Rectal smooth muscle tissue (tissue), 1 donor: ENCODE measurements around the gene ZNF837.
"Not testable (repeated sequence)": the region's sequence is repeated elsewhere in the genome, so short reads cannot be mapped to it uniquely, and the experiment has no call there.

ENCODE experiments used
- H3K27ac ChIP-seq: one replicate; pipeline ENCODE4 v1.7.0; 2013; ENCODE audit warnings: low read depth, low read length, inconsistent platforms
- H3K27me3 ChIP-seq: one replicate; pipeline ENCODE4 v1.7.0; 2013; ENCODE audit warnings: low read length; ENCODE audit not compliant: control insufficient read depth, insufficient read depth
- H3K36me3 ChIP-seq: one replicate; pipeline ENCODE4 v1.7.0; 2013; ENCODE audit warnings: low read length; ENCODE audit not compliant: control insufficient read depth, insufficient read depth
- H3K4me1 ChIP-seq: one replicate; pipeline ENCODE4 v1.7.0; 2013; ENCODE audit warnings: low read length; ENCODE audit not compliant: control insufficient read depth, insufficient read depth
- H3K4me3 ChIP-seq: one replicate; pipeline ENCODE4 v1.7.0; 2013; ENCODE audit warnings: low read length
- H3K9ac ChIP-seq: one replicate; pipeline ENCODE4 v1.7.0; 2013; ENCODE audit warnings: low read length

Gene ZNF837

GRCh38 chr19:58380662-58381459 is at the start of gene ZNF837:
Gene ZNF837, minus strand, starts transcription at chr19:58381030. Its CDS starts 11,698 bp downstream, at chr19:58369332.
- Histone ChIP-seq H3K27ac (peak within 1 kb of the TSS; percentile 87), H3K4me1 (peaks cover 10% of the 10 kb centered on the region)

GRCh38 chr19:58429745-58430144 is 48.9 kb upstream of the ZNF837 start:
- Histone ChIP-seq H3K27ac (no peak overlapping the region), H3K9ac (no peak overlapping the region), H3K4me1 (no peaks in the 10 kb centered on the region), H3K4me3 (no peak overlapping the region), H3K36me3 (peaks cover 21% of the 10 kb centered on the region), H3K27me3 (no peaks in the 10 kb centered on the region)

More at GRCh38 chr19:58380662-58381459, at the start of gene ZNF837:
- Histone ChIP-seq H3K36me3 (no peaks in the 10 kb centered on the region), H3K4me3 (peak within 1 kb of the TSS; percentile 85), H3K27me3 (no peaks in the 10 kb centered on the region), H3K9ac (peak within 1 kb of the TSS; percentile 59)

- H3K9ac ChIP-seq = no peak overlapping the region
- peaks cover 10% of the 10 kb centered on the region for H3K36me3 ChIP-seq
- no peaks in the 10 kb centered on the region for H3K4me1 ChIP-seq
- H3K27me3 ChIP-seq = no peaks in the 10 kb centered on the region
- H3K27ac ChIP-seq = no peak overlapping the region
- H3K4me3 ChIP-seq = no peak overlapping the region
Observed at GRCh38 chr19:58428617-58429016, 47.8 kb upstream of the ZNF837 start.

GRCh38 chr19:58417071-58417470 is 36.2 kb upstream of the ZNF837 start:
- H3K36me3 ChIP-seq = peaks cover 24% of the 10 kb centered on the region

GRCh38 chr19:58416604-58417003 is 35.8 kb upstream of the ZNF837 start:
- no peak overlapping the region for H3K27ac ChIP-seq
- H3K4me3 ChIP-seq = no peak overlapping the region

More at GRCh38 chr19:58417071-58417470, 36.2 kb upstream of the ZNF837 start:
- no peaks in the 10 kb centered on the region for H3K27me3 ChIP-seq
- H3K27ac ChIP-seq = no peak overlapping the region
- H3K9ac ChIP-seq = no peak overlapping the region
- H3K4me3 ChIP-seq = no peak overlapping the region
- H3K4me1 ChIP-seq = no peaks in the 10 kb centered on the region

GRCh38 chr19:58409010-58409790 is 28.4 kb upstream of the ZNF837 start:
- H3K4me3 ChIP-seq = peak overlapping the region; percentile 95
- no peaks in the 10 kb centered on the region for H3K27me3 ChIP-seq
- H3K27ac ChIP-seq = peak overlapping the region; percentile 88
- no peaks in the 10 kb centered on the region for H3K36me3 ChIP-seq
- H3K9ac ChIP-seq = peak overlapping the region; percentile 49
- H3K4me1 ChIP-seq = peaks cover 12% of the 10 kb centered on the region

More at GRCh38 chr19:58416604-58417003, 35.8 kb upstream of the ZNF837 start:
- H3K36me3 ChIP-seq = peaks cover 24% of the 10 kb centered on the region
- H3K9ac ChIP-seq = no peak overlapping the region
- H3K4me1 ChIP-seq = no peaks in the 10 kb centered on the region
- H3K27me3 ChIP-seq = no peaks in the 10 kb centered on the region

GRCh38 chr19:58408152-58409009 is 27.6 kb upstream of the ZNF837 start, which contains the start of gene ZNF584:
Gene ZNF584, plus strand, starts transcription at chr19:58408649. Its CDS starts 499 bp downstream, at chr19:58409148.
- Histone ChIP-seq H3K36me3 (no peaks in the 10 kb centered on the region), H3K27me3 (no peaks in the 10 kb centered on the region), H3K9ac (peak within 1 kb of the TSS; percentile 82), H3K4me3 (peak within 1 kb of the TSS; percentile 95), H3K4me1 (peaks cover 12% of the 10 kb centered on the region), H3K27ac (peak within 1 kb of the TSS; percentile 88)

- H3K4me3 ChIP-seq = peak overlapping the region; percentile 95
- H3K4me1 ChIP-seq = peaks cover 12% of the 10 kb centered on the region
- no peaks in the 10 kb centered on the region for H3K36me3 ChIP-seq
Observed at GRCh38 chr19:58407658-58408151, 26.9 kb upstream of the ZNF837 start.

GRCh38 chr19:58406818-58407657 is 26.2 kb upstream of the ZNF837 start:
- no peaks in the 10 kb centered on the region for H3K36me3 ChIP-seq
- H3K27me3 ChIP-seq = no peaks in the 10 kb centered on the region
- H3K9ac ChIP-seq = no peak overlapping the region
- H3K27ac ChIP-seq = no peak overlapping the region
- H3K4me1 ChIP-seq = peaks cover 12% of the 10 kb centered on the region
- peak overlapping the region; percentile 95 for H3K4me3 ChIP-seq

More at GRCh38 chr19:58407658-58408151, 26.9 kb upstream of the ZNF837 start:
- H3K27ac ChIP-seq = peak overlapping the region; percentile 88
- peak overlapping the region; percentile 82 for H3K9ac ChIP-seq
- no peaks in the 10 kb centered on the region for H3K27me3 ChIP-seq

GRCh38 chr19:58403920-58404478 is 23.2 kb upstream of the ZNF837 start:
- H3K27ac ChIP-seq, H3K4me3 ChIP-seq, H3K27me3 ChIP-seq, H3K9ac ChIP-seq, H3K36me3 ChIP-seq: not testable (repeated sequence)
- peaks cover 12% of the 10 kb centered on the region for H3K4me1 ChIP-seq
